ENCODE data around the gene ADARB2. TPM values are rescaled to one million over a fixed set of nuclear protein-coding genes. Genes with fewer than 3 reads are reported as not detected.
"Not testable (repeated sequence)": the region's sequence is repeated elsewhere in the genome, so short reads cannot be mapped to it uniquely, and the experiment has no call there.

The ADARB2 gene
- total RNA-seq, 2 experiments from 2014 or later = 0.63 to 0.99 TPM

- Mint-ChIP-seq H3K4me1 (ENCODE audit: low read depth) (no peaks in the 10 kb centered on the region), H3K9me3 (ENCODE audit: insufficient read depth) (no peaks in the 10 kb centered on the region), H3K27ac (no peak overlapping the region), H3K27me3 (ENCODE audit: low read depth) (no peaks in the 10 kb centered on the region), H3K4me3 (no peak overlapping the region), H3K36me3 (ENCODE audit: low read depth) (no peaks in the 10 kb centered on the region)
- POLR2A ChIA-PET = no interaction called here
- ATAC-seq (no peak), DNase-seq (no peak)
- CTCF ChIA-PET = no interaction called here
These were observed 108.6 kb downstream of the ADARB2 start for GRCh38 chr10:1628757-1629156.

GRCh38 chr10:1627945-1628344 is 109.4 kb downstream of the ADARB2 start:
- H3K4me1 Mint-ChIP-seq (ENCODE audit: low read depth) = no peaks in the 10 kb centered on the region
- no peaks in the 10 kb centered on the region for H3K27me3 Mint-ChIP-seq (ENCODE audit: low read depth)
- H3K4me3 Mint-ChIP-seq = no peak overlapping the region
- DNase-seq (no peak), ATAC-seq (no peak)
- ChIA-PET CTCF (no interaction called here), POLR2A (no interaction called here)
- H3K9me3 Mint-ChIP-seq (ENCODE audit: insufficient read depth) = no peaks in the 10 kb centered on the region
- no peak overlapping the region for H3K27ac Mint-ChIP-seq
- no peaks in the 10 kb centered on the region for H3K36me3 Mint-ChIP-seq (ENCODE audit: low read depth)

GRCh38 chr10:1626835-1627234 is 110.5 kb downstream of the ADARB2 start:
- H3K27ac Mint-ChIP-seq = no peak overlapping the region
- ChIA-PET CTCF (no interaction called here), POLR2A (no interaction called here)
- DNase-seq (no peak), ATAC-seq (no peak)
- no peak overlapping the region for H3K4me3 Mint-ChIP-seq
- H3K9me3 Mint-ChIP-seq (ENCODE audit: insufficient read depth) = no peaks in the 10 kb centered on the region
- H3K36me3 Mint-ChIP-seq (ENCODE audit: low read depth) = no peaks in the 10 kb centered on the region
- no peaks in the 10 kb centered on the region for H3K4me1 Mint-ChIP-seq (ENCODE audit: low read depth)
- H3K27me3 Mint-ChIP-seq (ENCODE audit: low read depth) = peaks cover 3% of the 10 kb centered on the region

- H3K4me1 Mint-ChIP-seq (ENCODE audit: low read depth) = no peaks in the 10 kb centered on the region
- H3K27me3 Mint-ChIP-seq (ENCODE audit: low read depth) = peaks cover 3% of the 10 kb centered on the region
- ChIA-PET CTCF (no interaction called here), POLR2A (no interaction called here)
- DNase-seq (no peak), ATAC-seq (no peak)
- H3K36me3 Mint-ChIP-seq (ENCODE audit: low read depth) = no peaks in the 10 kb centered on the region
- H3K4me3 Mint-ChIP-seq = no peak overlapping the region
- H3K9me3 Mint-ChIP-seq (ENCODE audit: insufficient read depth) = no peaks in the 10 kb centered on the region
- no peak overlapping the region for H3K27ac Mint-ChIP-seq
These were observed 110.9 kb downstream of the ADARB2 start for GRCh38 chr10:1626410-1626809.

GRCh38 chr10:1625731-1626130 is 111.6 kb downstream of the ADARB2 start:
- ChIA-PET POLR2A (no interaction called here), CTCF (no interaction called here)
- Mint-ChIP-seq H3K36me3 (ENCODE audit: low read depth) (no peaks in the 10 kb centered on the region), H3K4me3 (no peak overlapping the region), H3K27ac (no peak overlapping the region), H3K9me3 (ENCODE audit: insufficient read depth) (no peaks in the 10 kb centered on the region), H3K4me1 (ENCODE audit: low read depth) (no peaks in the 10 kb centered on the region), H3K27me3 (ENCODE audit: low read depth) (peaks cover 3% of the 10 kb centered on the region)
- ATAC-seq (no peak), DNase-seq (no peak)

GRCh38 chr10:1625079-1625478 is 112.2 kb downstream of the ADARB2 start:
- Mint-ChIP-seq H3K27me3 (ENCODE audit: low read depth) (peaks cover 4% of the 10 kb centered on the region), H3K9me3 (ENCODE audit: insufficient read depth) (no peaks in the 10 kb centered on the region), H3K4me3 (no peak overlapping the region), H3K36me3 (ENCODE audit: low read depth) (no peaks in the 10 kb centered on the region), H3K4me1 (ENCODE audit: low read depth) (no peaks in the 10 kb centered on the region), H3K27ac (no peak overlapping the region)
- ATAC-seq (no peak), DNase-seq (no peak)
- POLR2A ChIA-PET = no interaction called here
- CTCF ChIA-PET = no interaction called here

GRCh38 chr10:1624240-1624639 is 113.1 kb downstream of the ADARB2 start:
- Mint-ChIP-seq H3K27me3 (ENCODE audit: low read depth) (peaks cover 5% of the 10 kb centered on the region), H3K27ac (no peak overlapping the region), H3K4me1 (ENCODE audit: low read depth) (no peaks in the 10 kb centered on the region), H3K36me3 (ENCODE audit: low read depth) (no peaks in the 10 kb centered on the region), H3K4me3 (no peak overlapping the region), H3K9me3 (ENCODE audit: insufficient read depth) (no peaks in the 10 kb centered on the region)
- no peak for ATAC-seq
- no peak for DNase-seq
- POLR2A ChIA-PET = no interaction called here
- CTCF ChIA-PET = no interaction called here

- DNase-seq (no peak), ATAC-seq (no peak)
- H3K27ac Mint-ChIP-seq = no peak overlapping the region
- H3K4me1 Mint-ChIP-seq (ENCODE audit: low read depth) = no peaks in the 10 kb centered on the region
- peaks cover 5% of the 10 kb centered on the region for H3K27me3 Mint-ChIP-seq (ENCODE audit: low read depth)
- POLR2A ChIA-PET = no interaction called here
- no peaks in the 10 kb centered on the region for H3K9me3 Mint-ChIP-seq (ENCODE audit: insufficient read depth)
- CTCF ChIA-PET = no interaction called here
- H3K36me3 Mint-ChIP-seq (ENCODE audit: low read depth) = no peaks in the 10 kb centered on the region
- no peak overlapping the region for H3K4me3 Mint-ChIP-seq
These were observed 116.5 kb downstream of the ADARB2 start for GRCh38 chr10:1620803-1621202.

- H3K4me3 Mint-ChIP-seq; ATAC-seq; H3K27me3 Mint-ChIP-seq (ENCODE audit: low read depth); DNase-seq; H3K27ac Mint-ChIP-seq; H3K36me3 Mint-ChIP-seq (ENCODE audit: low read depth); POLR2A ChIA-PET; H3K4me1 Mint-ChIP-seq (ENCODE audit: low read depth); CTCF ChIA-PET; H3K9me3 Mint-ChIP-seq (ENCODE audit: insufficient read depth): not testable (repeated sequence)
These were observed 119.7 kb downstream of the ADARB2 start for GRCh38 chr10:1617376-1618317.

- H3K27me3 Mint-ChIP-seq (ENCODE audit: low read depth) = not testable (repeated sequence)
These were observed 120.6 kb downstream of the ADARB2 start for GRCh38 chr10:1616701-1617100.

GRCh38 chr10:1615186-1615954 is 122.0 kb downstream of the ADARB2 start:
- no peaks in the 10 kb centered on the region for H3K4me1 Mint-ChIP-seq (ENCODE audit: low read depth)
- ATAC-seq = no peak
- POLR2A ChIA-PET = no interaction called here
- H3K27ac Mint-ChIP-seq = no peak overlapping the region
- no peak overlapping the region for H3K4me3 Mint-ChIP-seq
- peaks cover 2% of the 10 kb centered on the region for H3K27me3 Mint-ChIP-seq (ENCODE audit: low read depth)
- DNase-seq = no peak
- H3K9me3 Mint-ChIP-seq (ENCODE audit: insufficient read depth) = no peaks in the 10 kb centered on the region
- CTCF ChIA-PET = no interaction called here
- H3K36me3 Mint-ChIP-seq (ENCODE audit: low read depth) = no peaks in the 10 kb centered on the region

More at GRCh38 chr10:1616701-1617100, 120.6 kb downstream of the ADARB2 start:
- H3K27ac Mint-ChIP-seq; POLR2A ChIA-PET; H3K4me3 Mint-ChIP-seq; H3K4me1 Mint-ChIP-seq (ENCODE audit: low read depth); ATAC-seq; H3K9me3 Mint-ChIP-seq (ENCODE audit: insufficient read depth); DNase-seq; H3K36me3 Mint-ChIP-seq (ENCODE audit: low read depth); CTCF ChIA-PET: not testable (repeated sequence)

- no peak for DNase-seq
- POLR2A ChIA-PET = no interaction called here
- Mint-ChIP-seq H3K27me3 (ENCODE audit: low read depth) (peaks cover 10% of the 10 kb centered on the region), H3K4me1 (ENCODE audit: low read depth) (no peaks in the 10 kb centered on the region), H3K4me3 (no peak overlapping the region), H3K9me3 (ENCODE audit: insufficient read depth) (no peaks in the 10 kb centered on the region), H3K36me3 (ENCODE audit: low read depth) (no peaks in the 10 kb centered on the region), H3K27ac (no peak overlapping the region)
- no peak for ATAC-seq
- CTCF ChIA-PET = no interaction called here
These were observed 123.8 kb downstream of the ADARB2 start for GRCh38 chr10:1613511-1613910.
